Neuronal stem cell (in vitro differentiated cells): ENCODE results near the gene AP3B1. TPM values are rescaled to one million over a fixed set of nuclear protein-coding genes. Genes with fewer than 3 reads are reported as not detected.

Source experiments
- DNase-seq: peaks from one replicate; pipeline ENCODE4 v3.0.0-alpha.2; 2013; ENCODE audit warnings: low spot score
- H2AFZ ChIP-seq: one replicate; pipeline ENCODE4 v1.6.1; 2013; ENCODE audit warnings: mild to moderate bottlenecking, low read length, inconsistent platforms
- H2AK5ac ChIP-seq: 2 replicates; pipeline ENCODE4 v1.6.1; 2013; ENCODE audit warnings: low read depth, mild to moderate bottlenecking, inconsistent platforms, low read length, moderate library complexity, mixed read lengths
- H2BK120ac ChIP-seq: 2 replicates; pipeline ENCODE4 v1.6.1; 2013; ENCODE audit warnings: low read depth, mild to moderate bottlenecking, inconsistent platforms, low read length, moderate library complexity, mixed read lengths
- H2BK12ac ChIP-seq: one replicate; pipeline ENCODE4 v1.6.1; 2013; ENCODE audit warnings: low read length, inconsistent platforms
- H2BK15ac ChIP-seq: 2 replicates; pipeline ENCODE4 v1.6.1; 2013; ENCODE audit warnings: mild to moderate bottlenecking, low read length, inconsistent platforms, mixed read lengths
- H2BK5ac ChIP-seq: one replicate; pipeline ENCODE4 v1.6.1; 2013; ENCODE audit warnings: inconsistent platforms, mild to moderate bottlenecking, low read length, moderate library complexity
- H3K14ac ChIP-seq: one replicate; pipeline ENCODE4 v1.6.1; 2013; ENCODE audit warnings: low read length, inconsistent platforms
- H3K18ac ChIP-seq: 2 replicates; pipeline ENCODE4 v1.6.1; 2013; ENCODE audit warnings: low read length, inconsistent platforms
- H3K23ac ChIP-seq: 2 replicates; pipeline ENCODE4 v1.6.1; 2013; ENCODE audit warnings: low read depth, mild to moderate bottlenecking, mixed read lengths, low read length, inconsistent platforms; ENCODE audit not compliant: poor library complexity
- H3K27ac ChIP-seq: replicated peaks from 3 replicates; pipeline ENCODE4 v1.5.1; 2013; ENCODE audit warnings: low read length, inconsistent platforms
- H3K27me3 ChIP-seq, 3 experiments: 2 replicates each; pipeline ENCODE4 v1.6.1; 2013; ENCODE audit warnings: low read length in 3 of 3, mild to moderate bottlenecking in 2 of 3, inconsistent platforms in 1 of 3, low read depth in 1 of 3, mixed read lengths in 1 of 3, moderate library complexity in 1 of 3; ENCODE audit not compliant: control insufficient read depth in 3 of 3, insufficient read depth in 3 of 3
- H3K36me3 ChIP-seq, 2 donors: replicated peaks in 1 of 2; 2 replicates each; pipeline ENCODE4 v1.6.1; 2013; ENCODE audit warnings: low read length in 2 of 2; ENCODE audit not compliant: control insufficient read depth in 2 of 2, insufficient read depth in 2 of 2
- H3K4ac ChIP-seq: 2 replicates; pipeline ENCODE4 v1.6.1; 2013; ENCODE audit warnings: inconsistent platforms, mild to moderate bottlenecking, low read length, moderate library complexity
- H3K4me1 ChIP-seq, 2 donors: 1 replicate in 1 of 2; 2 replicates in 1 of 2; pipeline ENCODE4 v1.6.1; 2013; ENCODE audit warnings: low read length in 2 of 2, low read depth in 1 of 2; ENCODE audit not compliant: control insufficient read depth in 2 of 2, insufficient read depth in 1 of 2
- H3K4me2 ChIP-seq: one replicate; pipeline ENCODE4 v1.6.1; 2013; ENCODE audit warnings: mild to moderate bottlenecking, low read length, inconsistent platforms; ENCODE audit not compliant: insufficient read depth, poor library complexity, severe bottlenecking
- H3K4me3 ChIP-seq, 2 donors: 2 replicates each; pipeline ENCODE4 v1.5.1; 2013; ENCODE audit warnings: low read length in 2 of 2, mild to moderate bottlenecking in 2 of 2, inconsistent platforms in 1 of 2, moderate library complexity in 1 of 2
- H3K79me1 ChIP-seq: one replicate; pipeline ENCODE4 v1.6.1; 2013; ENCODE audit warnings: low read depth, mild to moderate bottlenecking, inconsistent platforms, low read length, moderate library complexity
- H3K9ac ChIP-seq: one replicate; pipeline ENCODE4 v1.6.1; 2013; ENCODE audit warnings: mild to moderate bottlenecking, low read depth, low read length, inconsistent platforms; ENCODE audit not compliant: poor library complexity
- H3K9me3 ChIP-seq, 2 donors: replicated peaks in 1 of 2; 2 replicates each; pipeline versions ENCODE3 to v1.6.1; 2013; ENCODE audit warnings: low read length in 2 of 2, mild to moderate bottlenecking in 2 of 2, inconsistent platforms in 1 of 2, low read depth in 1 of 2, mixed read lengths in 1 of 2, moderate library complexity in 1 of 2; ENCODE audit not compliant: control insufficient read depth in 2 of 2, insufficient read depth in 1 of 2
- H4K8ac ChIP-seq: one replicate; pipeline ENCODE4 v1.6.1; 2013; ENCODE audit warnings: low read depth, mild to moderate bottlenecking, inconsistent platforms, low read length, moderate library complexity
- H4K91ac ChIP-seq: one replicate; pipeline ENCODE4 v1.6.1; 2013; ENCODE audit warnings: low read length, low read depth, mild to moderate bottlenecking, inconsistent platforms; ENCODE audit not compliant: poor library complexity
- WGBS, 2 donors: extraction: QIAGEN DNeasy Blood & Tissue Kit; methylation state at CpG; one replicate each; pipeline ENCODE4 v1.1.7; 2013; ENCODE audit warnings: missing lambda C conversion rate in 2 of 2, mixed read lengths in 1 of 2; ENCODE audit not compliant: insufficient read length in 2 of 2, insufficient replicate concordance in 1 of 2; ENCODE audit errors: extremely low coverage in 2 of 2; 5-methylcytosine and 5-hydroxymethylcytosine counted together
- small RNA-seq: library from polyadenylated mRNA; stranded (forward); fragments of <200 nt; extraction: miRNeasy Mini kit (QIAGEN cat#:217004); gene quantifications from one replicate; pipeline ENCODE3, GENCODE V24; 2013; ENCODE audit not compliant: insufficient read depth

Gene AP3B1

DNA sequence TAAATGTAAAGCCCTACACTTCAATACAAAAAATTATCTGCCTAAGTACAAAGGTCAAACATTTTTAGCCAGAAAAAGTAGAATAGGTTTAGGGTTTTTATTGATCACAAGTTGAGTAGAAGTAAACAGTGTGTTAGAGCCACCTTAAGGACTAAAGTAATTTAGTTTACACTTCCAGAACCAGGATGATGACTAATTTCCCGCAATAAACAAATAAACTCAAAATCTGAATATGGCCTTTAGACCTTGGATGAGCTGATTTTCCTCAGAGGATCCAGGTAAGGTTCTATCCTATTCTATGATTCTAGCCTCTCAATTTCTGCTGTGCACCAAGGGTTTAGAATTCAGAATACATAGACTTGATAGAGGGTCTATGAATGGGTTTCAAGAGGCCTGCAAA is 338.9 kb downstream of the AP3B1 start:
- Histone ChIP-seq H3K27me3 (peaks cover 3 to 93% (median 12%) of the 10 kb centered on the region in 3 experiments), H4K91ac (no peak overlapping the region), H3K79me1 (no peaks in the 10 kb centered on the region), H3K4me2 (no peak overlapping the region), H2BK5ac (no peak overlapping the region), H3K36me3 (no peaks in the 10 kb centered on the region), H3K9me3 (no peaks in the 10 kb centered on the region), H2AK5ac (no peak overlapping the region), H3K18ac (no peak overlapping the region), H3K4me3 (no peak overlapping the region), H3K14ac (no peak overlapping the region), H3K4ac (no peak overlapping the region), H3K23ac (no peak overlapping the region), H3K27ac (no peak overlapping the region), H3K9ac (no peak overlapping the region), H2BK12ac (no peak overlapping the region), H2BK15ac (no peak overlapping the region), H4K8ac (no peak overlapping the region), H2BK120ac (no peak overlapping the region), H3K4me1 (peaks cover 0 to 9% of the 10 kb centered on the region in 2 donors), H2AFZ (no peak overlapping the region)
- WGBS, 2 donors: no CpG with 5 or more reads among the region's 1 CpG
- no peak for DNase-seq

DNA sequence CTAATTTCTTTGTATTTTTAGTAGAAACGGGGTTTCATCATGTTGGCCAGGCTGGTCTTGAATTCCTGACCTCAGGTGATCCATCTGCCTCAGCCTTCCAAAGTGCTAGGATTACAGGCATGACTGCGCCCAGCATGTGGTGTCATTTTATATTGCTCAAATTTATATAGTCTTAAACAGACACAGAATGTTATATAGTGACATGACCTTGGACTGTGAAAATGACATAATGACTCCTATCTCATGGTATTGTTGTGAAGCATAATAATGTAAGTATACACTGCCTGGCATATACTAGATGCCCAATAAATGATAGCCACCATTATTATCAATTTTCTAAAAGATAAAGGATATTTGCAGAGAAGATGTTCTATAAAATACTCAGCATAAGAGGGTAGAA is 341.1 kb downstream of the AP3B1 start:
- no peak overlapping the region for H2AFZ ChIP-seq
- H2BK120ac ChIP-seq: no peak overlapping the region
- H3K27me3 ChIP-seq: peaks cover 3 to 90% (median 7%) of the 10 kb centered on the region in 3 experiments
- H4K91ac ChIP-seq: no peak overlapping the region
- H2BK15ac ChIP-seq: no peak overlapping the region
- H3K4me1 ChIP-seq: peaks cover 0 to 2% of the 10 kb centered on the region in 2 donors
- WGBS, 2 donors: no CpG with 5 or more reads among the region's 2 CpGs
- H4K8ac ChIP-seq: no peak overlapping the region
- no peaks in the 10 kb centered on the region for H3K9me3 ChIP-seq
- H3K4me3 ChIP-seq: no peak overlapping the region
- no peak overlapping the region for H3K9ac ChIP-seq
- no peak overlapping the region for H2AK5ac ChIP-seq
- no peak overlapping the region for H2BK12ac ChIP-seq
- no peaks in the 10 kb centered on the region for H3K79me1 ChIP-seq
- H3K27ac ChIP-seq: no peak overlapping the region
- no peak overlapping the region for H3K23ac ChIP-seq
- no peak overlapping the region for H2BK5ac ChIP-seq
- no peak for DNase-seq
- H3K36me3 ChIP-seq: no peaks in the 10 kb centered on the region
- H3K18ac ChIP-seq: no peak overlapping the region
- no peak overlapping the region for H3K4ac ChIP-seq
- H3K14ac ChIP-seq: no peak overlapping the region
- H3K4me2 ChIP-seq: no peak overlapping the region

DNA sequence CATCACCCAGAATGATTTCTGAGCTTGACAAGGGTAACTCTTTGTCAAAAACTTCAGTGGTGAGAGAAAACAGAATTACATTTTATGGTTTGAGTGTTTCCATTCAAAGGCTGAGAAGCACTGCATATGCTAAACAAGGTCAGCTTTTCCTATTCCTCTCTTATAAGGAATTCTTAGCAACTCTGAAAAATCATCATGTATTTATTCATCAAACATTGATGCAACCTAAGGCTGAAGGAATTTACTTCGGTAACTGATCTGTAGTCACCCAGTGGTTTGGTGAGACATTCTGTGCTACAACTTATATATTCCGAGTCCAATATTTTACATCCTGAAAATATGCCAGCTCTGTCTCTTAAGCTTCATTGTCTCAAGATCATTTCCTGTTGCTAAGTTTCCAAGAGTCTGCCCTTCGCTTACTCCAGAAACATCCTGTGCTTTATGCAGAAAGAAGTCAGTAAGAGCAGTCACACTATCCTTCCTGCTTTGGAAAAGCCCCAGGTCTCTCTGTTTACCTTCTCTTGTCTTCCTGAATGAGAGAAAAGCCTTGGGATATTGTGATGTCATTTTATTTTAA is 341.8 kb downstream of the AP3B1 start:
- H2BK120ac ChIP-seq: no peak overlapping the region
- no peak overlapping the region for H3K18ac ChIP-seq
- WGBS, 2 donors: no CpG with 5 or more reads among the region's 3 CpGs
- no peak overlapping the region for H2BK5ac ChIP-seq
- H3K9ac ChIP-seq: no peak overlapping the region
- no peak overlapping the region for H3K23ac ChIP-seq
- no peak overlapping the region for H2BK15ac ChIP-seq
- H3K14ac ChIP-seq: no peak overlapping the region
- no peak overlapping the region for H4K8ac ChIP-seq
- H3K27me3 ChIP-seq: peaks cover 3 to 85% (median 7%) of the 10 kb centered on the region in 3 experiments
- H2AK5ac ChIP-seq: no peak overlapping the region
- no peaks in the 10 kb centered on the region for H3K9me3 ChIP-seq
- H3K4ac ChIP-seq: no peak overlapping the region
- no peaks in the 10 kb centered on the region for H3K79me1 ChIP-seq
- H4K91ac ChIP-seq: no peak overlapping the region
- no peak overlapping the region for H2BK12ac ChIP-seq
- no peak overlapping the region for H3K27ac ChIP-seq
- no peak overlapping the region for H3K4me3 ChIP-seq
- H2AFZ ChIP-seq: no peak overlapping the region
- H3K4me2 ChIP-seq: no peak overlapping the region
- H3K4me1 ChIP-seq: peaks cover 0 to 2% of the 10 kb centered on the region in 2 donors
- DNase-seq: no peak
- H3K36me3 ChIP-seq: no peaks in the 10 kb centered on the region

Small RNA genes within 50 kb of the gene (small RNA-seq; reads per million reads assigned to genes)
- gene RF00019: not detected
- gene RNU6-183P: not detected
